GM12878 (cell line): ENCODE data around the gene GLIPR2. TPM values are rescaled to one million over a fixed set of nuclear protein-coding genes. Genes with fewer than 3 reads are reported as not detected.

ENCODE experiments used
- ATAC-seq: fragments of 200-7000 bp; cut with Tn5 transposase; 3 replicates; pipeline ENCODE4 v1.9.1; 2020; ENCODE audit warnings: mild to moderate bottlenecking, moderate library complexity
- BruUV-seq: library from RNA; stranded (reverse); fragments of 400-500 nt; replicated peaks from 2 replicates; lab custom pipeline; 2021; lab: Mats Ljungman, UMichigan
- CTCF ChIA-PET: fragments of 300-600 bp; sonication (Branson Sonifier 250); formaldehyde crosslinking; extraction: SDS; loops from one replicate; lab custom pipeline; 2021; ENCODE audit warnings: inconsistent platforms; lab: Yijun Ruan, JAX
- POLR2A ChIA-PET: fragments of 350-600 bp; formaldehyde crosslinking; extraction: SDS; loops from one replicate; lab custom pipeline; 2021; ENCODE audit warnings: inconsistent platforms; lab: Charles Lee
- RAD21 ChIA-PET: fragments of 300-600 bp; sonication (Branson Sonifier 250); formaldehyde crosslinking; loops from one replicate; lab custom pipeline; 2023; ENCODE audit warnings: antibody characterized with exemption; ENCODE audit not compliant: unreplicated experiment; lab: Charles Lee
- SMC1A ChIA-PET: fragments of 300-600 bp; sonication (Branson Sonifier 250); formaldehyde crosslinking; loops from one replicate; lab custom pipeline; 2023; ENCODE audit not compliant: unreplicated experiment, uncharacterized antibody; lab: Charles Lee
- DNase-seq: peaks from one replicate; pipeline ENCODE4 v3.0.0-alpha.2; 2011; ENCODE audit warnings: low read depth, low spot score
- FAIRE-seq: peaks from 3 replicates; lab custom pipeline; 2011; peaks lifted over from hg19 to GRCh38; lab: Jason Lieb, UNC
- H2AFZ ChIP-seq: 2 replicates; pipeline ENCODE4 v1.6.0; 2011; ENCODE audit warnings: low read depth, low read length, control low read depth; ENCODE audit not compliant: control insufficient read depth
- H3K27ac ChIP-seq: 2 replicates; pipeline ENCODE4 v1.5.1; 2011; ENCODE audit warnings: control low read depth; ENCODE audit not compliant: control insufficient read depth, insufficient read depth
- H3K27me3 ChIP-seq, 2 experiments: replicated peaks in 1 of 2; 2 replicates each; pipeline versions ENCODE4 v1.6.0 to v1.6.1; 2011; ENCODE audit warnings: low read length in 1 of 2; ENCODE audit not compliant: control insufficient read depth in 2 of 2, insufficient read depth in 2 of 2
- H3K36me3 ChIP-seq, 2 experiments: 2 replicates each; pipeline ENCODE4 v1.5.1; 2011; ENCODE audit warnings: low read length in 1 of 2; ENCODE audit not compliant: control insufficient read depth in 2 of 2, insufficient read depth in 2 of 2
- H3K4me1 ChIP-seq: 2 replicates; pipeline ENCODE4 v1.6.1; 2011; ENCODE audit warnings: mild to moderate bottlenecking, low read length, moderate library complexity, mixed read lengths; ENCODE audit not compliant: control insufficient read depth, insufficient read depth
- H3K4me2 ChIP-seq: 2 replicates; pipeline ENCODE4 v1.6.0; 2011; ENCODE audit warnings: control low read depth; ENCODE audit not compliant: control insufficient read depth, insufficient read depth
- H3K4me3 ChIP-seq: fragments of 200-600 bp; sonication (generic); 2 replicates; pipeline ENCODE4 v1.5.1; 2016
- H3K79me2 ChIP-seq: 2 replicates; pipeline ENCODE4 v1.6.0; 2011; ENCODE audit warnings: low read length; ENCODE audit not compliant: control insufficient read depth, insufficient read depth
- H3K9ac ChIP-seq: 2 replicates; pipeline ENCODE4 v1.8.0; 2011; ENCODE audit warnings: low read length, control low read depth, mixed read lengths; ENCODE audit not compliant: control insufficient read depth, insufficient read depth
- H3K9me3 ChIP-seq: replicated peaks from 3 replicates; pipeline ENCODE4 v1.5.1; 2011; ENCODE audit warnings: mild to moderate bottlenecking, low read length; ENCODE audit not compliant: control insufficient read depth, insufficient read depth
- H4K20me1 ChIP-seq: 2 replicates; pipeline ENCODE4 v1.6.0; 2011; ENCODE audit not compliant: control insufficient read depth, insufficient read depth
- CEBPB ChIP-seq, 2 experiments: fragments of 150-350 bp in 1 of 2; IDR thresholded peaks; 2 replicates each; pipeline ENCODE4 v1.6.1; 2012 to 2014; ENCODE audit warnings: low read depth in 2 of 2, low read length in 2 of 2, borderline replicate concordance in 1 of 2, inconsistent platforms in 1 of 2
- PAX5 ChIP-seq: IDR thresholded peaks from 2 replicates; pipeline ENCODE4 v1.6.1; 2011; ENCODE audit warnings: low read depth, low read length, borderline replicate concordance
- PKNOX1 ChIP-seq: fragments of 450-650 bp; IDR thresholded peaks from 2 replicates; pipeline ENCODE4 v1.6.1; 2016; ENCODE audit warnings: mild to moderate bottlenecking
- POLR2A ChIP-seq: IDR thresholded peaks from 2 replicates; pipeline ENCODE4 v1.6.1; 2011; ENCODE audit warnings: low read depth, mild to moderate bottlenecking, low read length
- WGBS: methylation state at CpG from one replicate; pipeline ENCODE4 v1.1.6; 2016; ENCODE audit warnings: low lambda C conversion rate; ENCODE audit not compliant: insufficient replicate concordance, insufficient coverage; ENCODE audit errors: missing lambda C conversion rate; 5-methylcytosine and 5-hydroxymethylcytosine counted together
- in situ Hi-C: fragments of 300-500 bp; cut with MboI; formaldehyde crosslinking; loops from 9 replicates; pipeline ENCODE4 v1.14.3; 2018; ENCODE audit warnings: mixed read lengths
- intact Hi-C: fragments of 100-400 bp; cut with micrococcal nuclease; formaldehyde crosslinking; loops from one replicate; pipeline ENCODE4 v1.14.2; 2022; ENCODE audit not compliant: unreplicated experiment
- polyA plus RNA-seq, 11 experiments: library from polyadenylated mRNA; depleted of rRNA in 4 of 11; unstranded in 6 of 11; stranded (reverse) in 5 of 11; fragments of >200 nt; fragmentation: Nextera tagmentation in 4 of 11; fragmentation: Illumina TruSeq in 1 of 11; extraction: Ambion mirVana in 4 of 11; extraction: Trizol in 1 of 11; gene quantifications; 1 replicate in 1 of 11; 2 replicates in 10 of 11; pipeline versions ENCODE4 v1.2.1 to v1.2.3, GENCODE V29; 2011 to 2016; ENCODE audit warnings: inconsistent platforms in 2 of 11, missing spikeins in 2 of 11, low read depth in 1 of 11
- total RNA-seq, 4 experiments: library from RNA; depleted of rRNA in 3 of 4; stranded (reverse); fragments of >200 nt in 3 of 4; fragmentation: Illumina TruSeq in 1 of 4; extraction: Trizol in 1 of 4; gene quantifications; 2 replicates each; pipeline versions ENCODE4 v1.2.1 to v1.2.3, GENCODE V29; 2013 to 2021
- TF ChIP-seq, protein P1 (sequence below): fragments of 450-650 bp; IDR thresholded peaks from 2 replicates; pipeline ENCODE4 v1.6.1; 2017; ENCODE audit warnings: mild to moderate bottlenecking, low read depth, inconsistent platforms; ENCODE audit not compliant: poor library complexity, severe bottlenecking

The GLIPR2 gene
- total and polyA plus RNA-seq, 10 of the 15 experiments (the other 5 are each of a cell fraction or from before 2014, with no cell fraction given) = 0.41 to 3.5 (median 2.2) TPM

DNA sequence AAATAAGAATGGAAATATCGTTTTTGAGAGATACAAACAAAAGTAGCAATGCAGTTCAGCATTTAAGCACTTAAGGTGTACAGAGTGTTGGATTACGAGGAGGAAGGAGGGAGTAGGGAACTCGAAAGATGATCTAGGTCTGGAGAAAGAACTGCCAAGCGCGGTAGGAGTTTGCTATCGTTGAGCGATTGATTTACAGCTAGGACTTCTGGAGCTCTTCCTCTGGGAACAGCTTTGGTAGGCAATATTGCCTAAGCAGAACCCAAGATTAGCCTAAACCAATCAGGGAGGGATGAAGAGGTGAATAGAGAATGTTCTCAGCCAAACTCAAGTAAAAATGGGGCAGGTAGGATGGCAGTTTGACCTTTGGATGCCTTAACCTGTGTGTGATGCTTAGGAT lies 55.2 kb downstream of the GLIPR2 start (continued):
- TF ChIP-seq, protein P1, sequence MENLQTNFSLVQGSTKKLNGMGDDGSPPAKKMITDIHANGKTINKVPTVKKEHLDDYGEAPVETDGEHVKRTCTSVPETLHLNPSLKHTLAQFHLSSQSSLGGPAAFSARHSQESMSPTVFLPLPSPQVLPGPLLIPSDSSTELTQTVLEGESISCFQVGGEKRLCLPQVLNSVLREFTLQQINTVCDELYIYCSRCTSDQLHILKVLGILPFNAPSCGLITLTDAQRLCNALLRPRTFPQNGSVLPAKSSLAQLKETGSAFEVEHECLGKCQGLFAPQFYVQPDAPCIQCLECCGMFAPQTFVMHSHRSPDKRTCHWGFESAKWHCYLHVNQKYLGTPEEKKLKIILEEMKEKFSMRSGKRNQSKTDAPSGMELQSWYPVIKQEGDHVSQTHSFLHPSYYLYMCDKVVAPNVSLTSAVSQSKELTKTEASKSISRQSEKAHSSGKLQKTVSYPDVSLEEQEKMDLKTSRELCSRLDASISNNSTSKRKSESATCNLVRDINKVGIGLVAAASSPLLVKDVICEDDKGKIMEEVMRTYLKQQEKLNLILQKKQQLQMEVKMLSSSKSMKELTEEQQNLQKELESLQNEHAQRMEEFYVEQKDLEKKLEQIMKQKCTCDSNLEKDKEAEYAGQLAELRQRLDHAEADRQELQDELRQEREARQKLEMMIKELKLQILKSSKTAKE = no peak
- TF ChIP-seq, all 136 proteins: peak for 0

DNA sequence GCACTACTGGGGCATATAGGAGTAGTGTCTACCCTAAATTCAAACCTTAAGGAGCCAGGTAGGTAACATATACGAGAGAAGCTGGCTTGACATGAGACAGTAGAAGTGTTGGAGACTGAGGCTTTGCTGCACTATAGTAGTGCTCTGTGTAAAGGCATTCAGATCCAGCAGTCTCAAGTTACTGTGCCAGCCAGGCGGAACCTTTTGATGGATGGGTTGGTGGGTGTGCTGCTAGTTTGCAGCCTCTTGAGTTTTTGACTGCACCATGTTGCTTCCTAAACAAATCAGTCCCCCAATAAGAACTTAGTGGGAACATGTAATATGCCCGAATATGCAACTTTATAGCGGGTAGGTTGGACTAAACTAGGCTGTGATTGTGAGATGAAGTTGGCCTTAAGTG lies 55.7 kb downstream of the GLIPR2 start:
- WGBS = 28% methylated on average over 4 of the region's 4 CpGs
- SMC1A ChIA-PET = interaction anchor here (1.0 to 1.9 kb wide), 4 partner anchors 9 to 791 kb away, joined by 3 to 6 read pairs (median 3); no protein-coding TSS in a partner anchor
- Histone ChIP-seq H3K4me3 (peak overlapping the region; percentile 86), H3K27ac (no peak overlapping the region), H4K20me1 (peaks cover 8% of the 10 kb centered on the region; the same call in 1 of the 2 replicates), H3K79me2 (peaks cover 52% of the 10 kb centered on the region), H3K36me3 (peaks cover 0 to 11% of the 10 kb centered on the region in 2 experiments; a peak in 2 of 4 replicates), H3K9ac (peak overlapping the region; percentile 96), H3K4me2 (peak overlapping the region; percentile 87), H3K27me3 (no peaks in the 10 kb centered on the region), H2AFZ (no peak overlapping the region), H3K4me1 (peaks cover 11% of the 10 kb centered on the region), H3K9me3 (no peaks in the 10 kb centered on the region)
- intact Hi-C loops = loop anchor here (5.0 kb wide), 2 partner anchors 65 to 135 kb away; partner anchors contain the start of gene GNE
- ATAC-seq (no peak), DNase-seq (no peak), FAIRE-seq (no peak)
- RAD21 ChIA-PET = no interaction called here
- in situ Hi-C loops = no loop called here
- CTCF ChIA-PET = interaction anchor here (0.8 to 3.8 kb wide), 6 partner anchors 9 to 216 kb away, joined by 3 to 40 read pairs (median 8); no protein-coding TSS in a partner anchor
- POLR2A ChIA-PET = no interaction called here
- TF ChIP-seq POLR2A = peak; percentile 15; the same call in 1 of the 2 replicates
- TF ChIP-seq CEBPB (IDR thresholded peaks at IDR 0.05; ENCODE audit: borderline replicate concordance in 1 of 2, low read depth in 2 of 2, low read length in 2 of 2) = no peak
- peak; percentile 15; the same call in 1 of the 2 replicates for TF ChIP-seq PKNOX1
- peak; percentile 54; the same call in 1 of the 2 replicates for TF ChIP-seq PAX5
- BruUV-seq = no TSS peak
